ENCODE results near the gene SLAIN1. TPM values are rescaled to one million over a fixed set of nuclear protein-coding genes. Genes with fewer than 3 reads are reported as not detected.

Gene SLAIN1
- total RNA-seq, 1 experiment from 2014 or later = 314 TPM

- intact Hi-C loops (cut with micrococcal nuclease; ENCODE audit: unreplicated experiment) = no loop called here
- H3K27me3 ChIP-seq (replicated peaks; ENCODE audit: insufficient read depth, low read depth, low read length, poor library complexity) = no peaks in the 10 kb centered on the region
- peaks cover 25% of the 10 kb centered on the region for H3K4me1 ChIP-seq (ENCODE audit: insufficient read depth, low read length, poor library complexity, severe bottlenecking)
- ChIA-PET POLR2A (ENCODE audit: low non-redundant PET) (no interaction called here), CTCF (no interaction called here)
- H3K36me3 ChIP-seq (ENCODE audit: insufficient read depth, low read length, poor library complexity, severe bottlenecking) = peaks cover 28% of the 10 kb centered on the region
- BruUV-seq (replicated peaks) = no TSS peak
- no peak overlapping the region for H3K27ac ChIP-seq (ENCODE audit: low read depth, low read length, poor library complexity, severe bottlenecking)
- H3K4me3 ChIP-seq (ENCODE audit: low read depth, low read length, poor library complexity, severe bottlenecking) = peak overlapping the region; percentile 83
- H3K9me3 ChIP-seq (ENCODE audit: low read depth, low read length, poor library complexity, severe bottlenecking) = peaks cover 6% of the 10 kb centered on the region
- TF ChIP-seq CTCF (conservative IDR thresholded peaks at IDR 0.05; ENCODE audit: low read depth, low read length) (no peak), EZH2 (IDR thresholded peaks at IDR 0.05; ENCODE audit: borderline replicate concordance, low read depth, low read length, poor library complexity, severe bottlenecking) (no peak)
- no peak for DNase-seq (ENCODE audit: low spot score)
Measured at GRCh38 chr13:77701305-77701704, 3.8 kb downstream of the SLAIN1 start.

DNA sequence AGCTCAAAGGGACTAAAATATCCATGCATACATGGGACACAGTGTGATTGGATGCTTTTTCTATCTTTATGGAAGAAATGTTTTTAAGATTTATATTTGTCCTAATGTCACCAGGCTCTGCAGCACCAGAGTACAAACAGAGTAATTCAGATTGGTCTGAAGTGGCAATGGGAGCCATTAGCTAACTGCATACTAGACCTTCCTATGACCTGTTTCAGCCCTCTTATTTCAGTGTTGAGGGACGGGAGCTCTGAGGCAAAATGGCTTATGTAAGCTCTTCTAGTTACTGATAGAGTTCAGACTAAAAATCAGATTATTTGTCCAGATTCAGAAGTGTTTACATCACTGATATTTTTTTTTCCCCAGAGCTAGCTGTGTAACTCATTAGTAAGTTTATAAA lies 4.9 kb downstream of the SLAIN1 start:
- ChIA-PET POLR2A (ENCODE audit: low non-redundant PET) (no interaction called here), CTCF (no interaction called here)
- H3K36me3 ChIP-seq (ENCODE audit: insufficient read depth, low read length, poor library complexity, severe bottlenecking) = peaks cover 39% of the 10 kb centered on the region
- peak overlapping the region; percentile 17 for H3K4me3 ChIP-seq (ENCODE audit: low read depth, low read length, poor library complexity, severe bottlenecking)
- no peaks in the 10 kb centered on the region for H3K27me3 ChIP-seq (replicated peaks; ENCODE audit: insufficient read depth, low read depth, low read length, poor library complexity)
- H3K27ac ChIP-seq (ENCODE audit: low read depth, low read length, poor library complexity, severe bottlenecking) = peak overlapping the region; percentile 32
- DNase-seq (ENCODE audit: low spot score) = no peak
- intact Hi-C loops (cut with micrococcal nuclease; ENCODE audit: unreplicated experiment) = no loop called here
- peaks cover 19% of the 10 kb centered on the region for H3K4me1 ChIP-seq (ENCODE audit: insufficient read depth, low read length, poor library complexity, severe bottlenecking)
- peaks cover 17% of the 10 kb centered on the region for H3K9me3 ChIP-seq (ENCODE audit: low read depth, low read length, poor library complexity, severe bottlenecking)
- BruUV-seq (replicated peaks) = no TSS peak
- TF ChIP-seq CTCF (conservative IDR thresholded peaks at IDR 0.05; ENCODE audit: low read depth, low read length) (no peak), EZH2 (IDR thresholded peaks at IDR 0.05; ENCODE audit: borderline replicate concordance, low read depth, low read length, poor library complexity, severe bottlenecking) (no peak)

- ChIA-PET POLR2A (ENCODE audit: low non-redundant PET) (interaction anchor here (0.6 kb wide), 1 partner anchor 37 kb away, joined by 7 read pairs; no protein-coding TSS in a partner anchor), CTCF (no interaction called here)
- H3K27me3 ChIP-seq (replicated peaks; ENCODE audit: insufficient read depth, low read depth, low read length, poor library complexity) = no peaks in the 10 kb centered on the region
- H3K4me3 ChIP-seq (ENCODE audit: low read depth, low read length, poor library complexity, severe bottlenecking) = no peak overlapping the region
- H3K9me3 ChIP-seq (ENCODE audit: low read depth, low read length, poor library complexity, severe bottlenecking) = peaks cover 27% of the 10 kb centered on the region
- no peak for DNase-seq (ENCODE audit: low spot score)
- H3K36me3 ChIP-seq (ENCODE audit: insufficient read depth, low read length, poor library complexity, severe bottlenecking) = peaks cover 49% of the 10 kb centered on the region
- TF ChIP-seq CTCF (conservative IDR thresholded peaks at IDR 0.05; ENCODE audit: low read depth, low read length) (no peak), EZH2 (IDR thresholded peaks at IDR 0.05; ENCODE audit: borderline replicate concordance, low read depth, low read length, poor library complexity, severe bottlenecking) (no peak)
- intact Hi-C loops (cut with micrococcal nuclease; ENCODE audit: unreplicated experiment) = no loop called here
- peak overlapping the region; percentile 31 for H3K27ac ChIP-seq (ENCODE audit: low read depth, low read length, poor library complexity, severe bottlenecking)
- no TSS peak for BruUV-seq (replicated peaks)
- peaks cover 19% of the 10 kb centered on the region for H3K4me1 ChIP-seq (ENCODE audit: insufficient read depth, low read length, poor library complexity, severe bottlenecking)
Measured at GRCh38 chr13:77703408-77703807, 5.9 kb downstream of the SLAIN1 start.

All from A673 (cell line).